Tibial artery (tissue), 4 donors: ENCODE results near the gene GJC2.

ENCODE experiments used
- DNase-seq, 2 donors: peaks; one replicate each; pipeline ENCODE4 v3.0.0-alpha.2; 2019
- H3K27ac ChIP-seq, 2 donors: fragments of 200-600 bp; sonication (generic) in 1 of 2; 1 replicate in 1 of 2; 2 replicates in 1 of 2; pipeline ENCODE4 v1.5.1; 2018 to 2019; ENCODE audit warnings: mild to moderate bottlenecking in 1 of 2
- H3K27me3 ChIP-seq, 2 donors: fragments of 200-600 bp; sonication (generic) in 1 of 2; one replicate each; pipeline versions ENCODE4 v1.5.1 to v1.6.0; 2016 to 2019
- H3K36me3 ChIP-seq, 3 donors: fragments of 200-600 bp; sonication (generic) in 2 of 3; one replicate each; pipeline ENCODE4 v1.5.1; 2016 to 2019; ENCODE audit warnings: mild to moderate bottlenecking in 2 of 3
- H3K4me1 ChIP-seq, 4 donors: fragments of 200-600 bp; sonication (generic) in 2 of 4; 1 replicate in 3 of 4; 2 replicates in 1 of 4; pipeline ENCODE4 v1.5.1; 2016 to 2019
- H3K4me3 ChIP-seq, 2 donors: fragments of 200-600 bp; sonication (generic) in 1 of 2; 1 replicate in 1 of 2; 2 replicates in 1 of 2; pipeline ENCODE4 v1.5.1; 2018 to 2019; ENCODE audit warnings: mild to moderate bottlenecking in 2 of 2
- H3K9me3 ChIP-seq, 3 donors: fragments of 200-600 bp; sonication (generic) in 1 of 3; one replicate each; pipeline ENCODE4 v1.5.1; 2016 to 2019
- intact Hi-C: fragments of 100-400 bp; cut with DNase I; formaldehyde crosslinking; loops from one replicate; pipeline ENCODE4 v1.15.0; 2023; ENCODE audit warnings: low total_unique reads
- TF ChIP-seq, protein P1 (sequence below), 2 experiments: fragments of 200-600 bp in 1 of 2; fragments of 450-650 bp in 1 of 2; IDR thresholded peaks; one replicate each; pipeline ENCODE4 v1.5.1; 2017 to 2019; ENCODE audit warnings: antibody characterized with exemption in 2 of 2, mild to moderate bottlenecking in 1 of 2, moderate library complexity in 1 of 2

GJC2 gene

DNA sequence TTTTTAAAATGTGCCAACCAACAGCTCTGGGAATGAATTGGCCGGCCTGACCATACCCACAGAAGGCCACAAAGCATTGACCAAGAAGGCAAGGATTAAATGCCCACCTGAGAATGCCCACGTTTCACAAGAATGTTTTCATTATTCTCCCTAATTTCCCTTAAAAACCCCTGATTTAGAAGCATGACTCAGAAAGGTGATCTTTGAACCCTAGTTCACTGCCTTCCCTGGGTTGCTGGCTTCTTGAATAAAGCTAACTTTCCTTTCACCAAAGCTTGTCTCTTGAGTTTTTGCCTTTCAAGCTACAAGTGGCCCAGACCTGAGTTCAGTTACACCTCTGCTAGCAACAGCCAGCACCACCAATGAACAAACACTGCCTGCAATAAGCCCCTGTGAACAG, 26.2 kb upstream of the GJC2 start:
- no peak overlapping the region for H3K27ac ChIP-seq
- H3K27me3 ChIP-seq, result peaks cover 0 to 5% of the 10 kb centered on the region in 2 donors
- H3K4me1 ChIP-seq, result peaks cover 0 to 14% (median 3%) of the 10 kb centered on the region in 4 donors
- no peaks in the 10 kb centered on the region for H3K36me3 ChIP-seq
- H3K9me3 ChIP-seq, result no peaks in the 10 kb centered on the region
- DNase-seq, result no peak
- TF ChIP-seq, protein P1, sequence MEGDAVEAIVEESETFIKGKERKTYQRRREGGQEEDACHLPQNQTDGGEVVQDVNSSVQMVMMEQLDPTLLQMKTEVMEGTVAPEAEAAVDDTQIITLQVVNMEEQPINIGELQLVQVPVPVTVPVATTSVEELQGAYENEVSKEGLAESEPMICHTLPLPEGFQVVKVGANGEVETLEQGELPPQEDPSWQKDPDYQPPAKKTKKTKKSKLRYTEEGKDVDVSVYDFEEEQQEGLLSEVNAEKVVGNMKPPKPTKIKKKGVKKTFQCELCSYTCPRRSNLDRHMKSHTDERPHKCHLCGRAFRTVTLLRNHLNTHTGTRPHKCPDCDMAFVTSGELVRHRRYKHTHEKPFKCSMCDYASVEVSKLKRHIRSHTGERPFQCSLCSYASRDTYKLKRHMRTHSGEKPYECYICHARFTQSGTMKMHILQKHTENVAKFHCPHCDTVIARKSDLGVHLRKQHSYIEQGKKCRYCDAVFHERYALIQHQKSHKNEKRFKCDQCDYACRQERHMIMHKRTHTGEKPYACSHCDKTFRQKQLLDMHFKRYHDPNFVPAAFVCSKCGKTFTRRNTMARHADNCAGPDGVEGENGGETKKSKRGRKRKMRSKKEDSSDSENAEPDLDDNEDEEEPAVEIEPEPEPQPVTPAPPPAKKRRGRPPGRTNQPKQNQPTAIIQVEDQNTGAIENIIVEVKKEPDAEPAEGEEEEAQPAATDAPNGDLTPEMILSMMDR (IDR thresholded peaks at IDR 0.05), result no peak
- no peak overlapping the region for H3K4me3 ChIP-seq
- intact Hi-C loops, result no loop called here

DNA sequence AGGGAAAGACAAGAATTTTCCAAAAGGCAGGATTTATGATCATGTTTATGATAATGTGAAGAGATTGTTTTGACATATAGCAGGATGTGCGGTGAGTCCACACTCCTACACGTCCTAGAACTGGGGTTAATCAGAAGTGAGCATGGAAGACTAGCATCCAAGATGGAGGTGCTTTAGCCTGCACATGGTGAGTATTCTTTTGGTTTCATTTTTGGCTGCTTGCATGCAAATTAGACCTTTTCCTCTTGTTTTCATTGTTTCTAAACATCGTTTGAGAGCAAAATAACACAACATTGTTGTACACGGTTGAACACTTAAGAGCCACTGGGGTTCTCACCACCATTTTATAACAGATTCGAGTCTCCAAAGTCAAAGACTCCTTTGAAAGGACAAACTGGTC, 24.5 kb upstream of the GJC2 start:
- Histone ChIP-seq H3K4me1 (peaks cover 0 to 8% (median under 1%) of the 10 kb centered on the region in 4 donors), H3K9me3 (no peaks in the 10 kb centered on the region), H3K27ac (no peak overlapping the region), H3K4me3 (no peak overlapping the region), H3K36me3 (no peaks in the 10 kb centered on the region), H3K27me3 (peaks cover 0 to 18% of the 10 kb centered on the region in 2 donors)
- intact Hi-C loops, result no loop called here
- DNase-seq, result no peak
- TF ChIP-seq, protein P1 (IDR thresholded peaks at IDR 0.05), result no peak

DNA sequence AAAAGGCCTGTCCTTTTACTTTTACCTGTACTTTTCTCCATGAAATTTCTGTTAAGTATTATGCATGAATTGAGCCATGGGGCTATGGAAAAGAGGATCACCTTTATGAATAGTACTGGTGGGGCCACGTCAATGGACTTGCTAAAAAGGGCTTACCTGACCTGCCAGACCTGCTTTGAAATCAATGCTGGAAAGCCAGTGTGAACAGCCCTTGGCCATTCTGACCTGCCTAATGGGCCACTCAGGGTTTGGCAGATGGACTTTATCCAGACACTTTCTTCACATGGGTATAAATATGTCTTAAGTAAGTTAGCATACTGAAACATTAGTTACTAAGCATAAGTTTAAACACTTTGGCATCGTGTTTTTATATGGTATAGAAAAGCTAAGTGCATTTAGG, 18.0 kb upstream of the GJC2 start:
- H3K4me1 ChIP-seq, result peaks cover 0 to 4% (median 3%) of the 10 kb centered on the region in 4 donors
- H3K9me3 ChIP-seq, result no peaks in the 10 kb centered on the region
- H3K27me3 ChIP-seq, result peaks cover 0 to 26% of the 10 kb centered on the region in 2 donors
- no peak overlapping the region for H3K4me3 ChIP-seq
- intact Hi-C loops, result no loop called here
- no peak for DNase-seq
- TF ChIP-seq, protein P1 (IDR thresholded peaks at IDR 0.05), result no peak
- H3K27ac ChIP-seq, result no peak overlapping the region
- no peaks in the 10 kb centered on the region for H3K36me3 ChIP-seq

DNA sequence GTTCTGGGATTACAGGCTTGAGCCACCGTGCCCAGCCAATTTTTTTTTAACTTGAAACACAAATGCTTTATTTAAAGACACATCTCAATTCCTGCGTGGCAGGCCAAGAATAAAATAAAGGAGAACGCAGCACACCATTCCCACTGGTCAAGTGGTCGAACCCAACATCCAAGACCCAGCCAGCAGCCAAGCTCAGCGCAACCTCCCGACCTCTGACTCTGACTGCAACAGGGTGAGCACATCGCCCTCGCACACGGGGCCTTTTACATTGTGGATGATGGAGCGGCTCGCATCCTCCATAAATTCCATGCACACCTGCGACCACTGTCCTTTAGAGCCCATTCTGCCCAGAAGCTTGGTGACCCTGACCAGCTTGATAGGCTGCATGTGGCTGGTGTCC, 15.1 kb upstream of the GJC2 start:
- intact Hi-C loops, result no loop called here

DNA sequence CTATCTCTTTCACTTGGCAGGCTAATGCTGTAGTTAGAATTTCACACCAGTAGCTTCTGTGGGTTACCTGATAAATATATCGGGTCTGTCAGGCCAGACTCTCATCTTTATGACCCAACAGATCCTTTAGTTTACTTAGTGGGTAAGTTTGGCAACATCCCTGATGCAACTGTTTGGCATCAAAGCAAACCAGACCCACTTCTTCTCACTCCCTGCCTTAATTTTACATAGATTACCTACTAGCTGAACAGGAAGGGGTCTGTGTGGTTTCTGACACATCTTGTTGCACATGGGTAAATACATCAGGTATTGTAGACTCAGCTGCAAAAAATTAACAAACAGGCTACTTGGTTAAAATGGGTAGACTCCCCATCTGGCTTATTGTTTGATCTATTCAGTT, 12.8 kb upstream of the GJC2 start:
- TF ChIP-seq, protein P1 (IDR thresholded peaks at IDR 0.05), result no peak
- Histone ChIP-seq H3K27ac (no peak overlapping the region), H3K27me3 (peaks cover 0 to 6% of the 10 kb centered on the region in 2 donors), H3K4me1 (peaks cover 0 to 14% (median 12%) of the 10 kb centered on the region in 4 donors), H3K9me3 (no peaks in the 10 kb centered on the region), H3K36me3 (no peaks in the 10 kb centered on the region), H3K4me3 (no peak overlapping the region)
- intact Hi-C loops, result no loop called here
- DNase-seq, result no peak

More for the DNA sequence above, 15.1 kb upstream of the GJC2 start:
- TF ChIP-seq, protein P1 (IDR thresholded peaks at IDR 0.05), result no peak
- H3K27ac ChIP-seq, result no peak overlapping the region
- H3K9me3 ChIP-seq, result no peaks in the 10 kb centered on the region
- peaks cover 0 to 14% of the 10 kb centered on the region in 2 donors for H3K27me3 ChIP-seq
- no peak for DNase-seq
- no peak overlapping the region for H3K4me3 ChIP-seq
- peaks cover 0 to 4% (median 3%) of the 10 kb centered on the region in 4 donors for H3K4me1 ChIP-seq
- H3K36me3 ChIP-seq, result no peaks in the 10 kb centered on the region

DNA sequence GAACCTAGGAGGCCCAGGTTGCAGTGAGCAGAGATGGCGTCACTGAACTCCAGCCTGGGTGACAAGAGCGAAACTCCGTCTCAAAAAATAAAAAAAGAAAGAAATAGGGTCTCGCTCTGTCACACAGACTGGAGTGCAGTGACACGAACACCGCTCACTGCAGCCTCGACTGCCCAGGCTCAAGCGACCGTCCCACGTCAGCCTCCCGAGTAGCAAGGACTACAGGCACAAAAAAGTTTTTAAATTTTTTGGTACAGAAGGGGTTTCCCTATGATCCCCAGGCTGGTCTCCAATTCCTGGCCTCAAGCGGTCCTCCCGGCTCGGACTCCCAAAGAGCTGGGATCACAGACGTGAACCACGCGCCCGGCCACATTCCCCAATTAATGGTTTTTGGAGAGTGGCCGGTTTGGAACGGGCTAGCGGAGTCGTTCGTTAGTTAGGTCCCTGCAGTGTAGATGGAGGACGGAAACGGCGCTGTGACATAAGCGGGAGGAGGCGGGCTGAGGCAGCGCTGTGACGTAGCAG, 10.3 kb upstream of the GJC2 start:
- Histone ChIP-seq H3K9me3 (no peaks in the 10 kb centered on the region), H3K4me1 (peaks cover 0 to 40% (median 34%) of the 10 kb centered on the region in 4 donors), H3K36me3 (no peaks in the 10 kb centered on the region), H3K27ac (peak overlapping the region; percentile 97 to 99), H3K27me3 (peaks cover 0 to 6% of the 10 kb centered on the region in 2 donors), H3K4me3 (peak overlapping the region; percentile 98)
- no peak for DNase-seq
- TF ChIP-seq, protein P1 (IDR thresholded peaks at IDR 0.05), result no peak
- intact Hi-C loops, result no loop called here
